Renal cortex interstitium (tissue), 15 donors: ENCODE results near the gene MOB3A. TPM values are rescaled to one million over a fixed set of nuclear protein-coding genes. Genes with fewer than 3 reads are reported as not detected.
"Not testable (repeated sequence)": the region's sequence is repeated elsewhere in the genome, so short reads cannot be mapped to it uniquely, and the experiment has no call there.

Experiments used
- DNase-seq, 11 donors: peaks; one replicate each; pipeline ENCODE4 v3.0.0-alpha.2; 2013; ENCODE audit warnings: low read depth in 9 of 11, low spot score in 4 of 11; ENCODE audit errors: extremely low read depth in 1 of 11
- long read RNA-seq, 16 experiments: transcript quantifications; one replicate each; lab custom pipeline, GENCODE V29; 2026
- polyA plus RNA-seq, 3 donors: library from polyadenylated mRNA; unstranded; fragments of 120-200 nt; gene quantifications; one replicate each; pipeline ENCODE4 v1.2.1, GENCODE V29; 2013; ENCODE audit not compliant: insufficient read length in 3 of 3

The MOB3A gene
- 10 to 100 TPM; 21.7 to 27.8 (median 26.8) TPM for polyA plus RNA-seq
- long read RNA-seq, donor 1, partial matches to known transcripts = 0 of 4 reads
- long read RNA-seq, donor 1, other reads (novel, unspliced or antisense) = 0 of 4 reads
- long read RNA-seq, donor 2, partial matches to known transcripts = 0 of 6 reads
- long read RNA-seq, donor 2, other reads (novel, unspliced or antisense) = 0 of 6 reads
- long read RNA-seq, donor 3, transcript MOB3A-201 (5 exons, 3,391 nt) = major isoform, 6 of 6 reads
- long read RNA-seq, donor 3, partial matches to known transcripts = 0 of 6 reads
- long read RNA-seq, donor 3, other reads (novel, unspliced or antisense) = 0 of 6 reads
- long read RNA-seq, donor 4, transcript MOB3A-201 (5 exons, 3,391 nt) = major isoform, 7 of 12 reads
- long read RNA-seq, donor 4, partial matches to known transcripts = 0 of 12 reads
- long read RNA-seq, donor 4, other reads (novel, unspliced or antisense) = 5 of 12 reads
- long read RNA-seq, donor 5 = 0 reads
- long read RNA-seq, donor 6, transcript MOB3A-201 (5 exons, 3,391 nt) = major isoform, 8 of 24 reads
- long read RNA-seq, donor 6, partial matches to known transcripts = 13 of 24 reads
- long read RNA-seq, donor 6, other reads (novel, unspliced or antisense) = 0 of 24 reads
- long read RNA-seq, donor 7, partial matches to known transcripts = 0 of 2 reads
- long read RNA-seq, donor 7, other reads (novel, unspliced or antisense) = 0 of 2 reads
- long read RNA-seq, donor 8 = 0 reads
- long read RNA-seq, donor 9, transcript MOB3A-201 (5 exons, 3,391 nt) = major isoform, 6 of 8 reads
- long read RNA-seq, donor 9, partial matches to known transcripts = 0 of 8 reads
- long read RNA-seq, donor 9, other reads (novel, unspliced or antisense) = 0 of 8 reads
- long read RNA-seq, donor 10, partial matches to known transcripts = 0 of 4 reads
- long read RNA-seq, donor 10, other reads (novel, unspliced or antisense) = 0 of 4 reads
- long read RNA-seq, donor 11, partial matches to known transcripts = 0 of 3 reads
- long read RNA-seq, donor 11, other reads (novel, unspliced or antisense) = 0 of 3 reads
- long read RNA-seq, donor 12, partial matches to known transcripts = 0 of 2 reads
- long read RNA-seq, donor 12, other reads (novel, unspliced or antisense) = 0 of 2 reads
- long read RNA-seq, donor 13 = 0 reads
- long read RNA-seq, donor 14, partial matches to known transcripts = 0 of 2 reads
- long read RNA-seq, donor 14, other reads (novel, unspliced or antisense) = 0 of 2 reads
- long read RNA-seq, donor 15 = 0 reads
- long read RNA-seq, donor 16, transcript MOB3A-201 (5 exons, 3,391 nt) = major isoform, 10 of 12 reads
- long read RNA-seq, donor 16, partial matches to known transcripts = 0 of 12 reads
- long read RNA-seq, donor 16, other reads (novel, unspliced or antisense) = 0 of 12 reads

- peak in 7 of 11 donors; percentile 79 to 92 (median 89) for DNase-seq
Measured at GRCh38 chr19:2096034-2096479, at the start of gene MOB3A. TSS of gene MOB3A (minus strand) at chr19:2096326. CDS start at chr19:2078560, 17,766 bp downstream.

GRCh38 chr19:2145831-2146241 is 49.7 kb upstream of the MOB3A start:
- no peak for DNase-seq

- no peak for DNase-seq
Measured at GRCh38 chr19:2144190-2144589, 48.1 kb upstream of the MOB3A start.

GRCh38 chr19:2142173-2142829 is 46.2 kb upstream of the MOB3A start:
- no peak for DNase-seq

- peak in 1 of 11 donors; percentile 44 for DNase-seq
Measured at GRCh38 chr19:2140138-2140569, 44.0 kb upstream of the MOB3A start.

GRCh38 chr19:2139385-2140137 is 43.4 kb upstream of the MOB3A start:
- no peak for DNase-seq

GRCh38 chr19:2138061-2138728 is 42.1 kb upstream of the MOB3A start:
- DNase-seq = no peak

- no peak for DNase-seq
Measured at GRCh38 chr19:2136796-2137195, 40.7 kb upstream of the MOB3A start.

- no peak for DNase-seq
Measured at GRCh38 chr19:2135474-2136402, 39.6 kb upstream of the MOB3A start.

- DNase-seq = no peak
Measured at GRCh38 chr19:2132731-2133490, 36.8 kb upstream of the MOB3A start.

- no peak for DNase-seq
Measured at GRCh38 chr19:2132191-2132590, 36.1 kb upstream of the MOB3A start.

- DNase-seq = not testable (repeated sequence)
Measured at GRCh38 chr19:2131012-2131975, 35.2 kb upstream of the MOB3A start.

GRCh38 chr19:2129892-2130770 is 34.0 kb upstream of the MOB3A start:
- no peak for DNase-seq
